Endometrial microvascular endothelial cells (primary cell): Measurements from ENCODE around the gene IFIT3. TPM values are rescaled to one million over a fixed set of nuclear protein-coding genes. Genes with fewer than 3 reads are reported as not detected.
"Not testable (repeated sequence)": the region's sequence is repeated elsewhere in the genome, so short reads cannot be mapped to it uniquely, and the experiment has no call there.

ENCODE experiments used
- in situ Hi-C: cut with HindIII; loops from 2 replicates; pipeline ENCODE4 v1.10.0; 2017; ENCODE audit warnings: low sequenced_read_pairs, low pct_unique_long_range_greater_than_20kb; ENCODE audit errors: inconsistent ontology term
- total RNA-seq: library from RNA; depleted of rRNA; stranded (reverse); fragments of >200 nt; gene quantifications from one replicate; pipeline ENCODE4 v1.2.3, GENCODE V29; 2015; ENCODE audit errors: inconsistent ontology term

Gene IFIT3
- total RNA-seq, 1 donor from 2014 or later: 20.9 TPM

DNA sequence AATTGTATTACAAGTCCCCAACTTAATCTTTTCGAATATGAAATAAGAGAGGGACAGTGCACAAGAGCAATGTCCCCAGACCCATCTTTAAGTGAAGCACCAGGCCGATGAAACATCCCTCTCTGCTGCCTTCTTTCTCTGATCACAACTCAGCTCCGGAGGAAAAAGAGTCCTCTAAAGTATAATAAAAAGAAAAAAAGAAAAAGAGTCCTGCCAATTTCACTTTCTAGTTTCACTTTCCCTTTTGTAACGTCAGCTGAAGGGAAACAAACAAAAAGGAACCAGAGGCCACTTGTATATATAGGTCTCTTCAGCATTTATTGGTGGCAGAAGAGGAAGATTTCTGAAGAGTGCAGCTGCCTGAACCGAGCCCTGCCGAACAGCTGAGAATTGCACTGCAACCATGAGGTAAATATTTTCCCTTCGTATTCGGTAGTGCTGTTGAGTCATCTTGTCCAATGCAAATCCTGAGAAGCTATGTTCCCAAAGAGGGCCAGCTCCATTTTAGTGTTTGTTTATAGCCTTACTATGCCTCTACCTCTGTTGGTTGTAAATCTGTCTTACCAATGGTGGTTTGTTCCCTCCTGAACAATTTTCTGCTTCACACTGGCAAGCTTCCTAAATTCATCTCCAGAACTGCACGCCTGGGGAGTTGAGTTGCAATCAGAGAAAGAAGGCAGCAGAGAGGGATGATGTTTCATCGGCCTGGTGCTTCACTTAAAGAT lies 25.9 kb upstream of the IFIT3 start, which contains the start of gene IFIT2:
TSS of gene IFIT2 (plus strand) at position 326 of the 725 bp plus-strand sequence. CDS start at position 404, 78 bp downstream.
- in situ Hi-C loops: no loop called here

DNA sequence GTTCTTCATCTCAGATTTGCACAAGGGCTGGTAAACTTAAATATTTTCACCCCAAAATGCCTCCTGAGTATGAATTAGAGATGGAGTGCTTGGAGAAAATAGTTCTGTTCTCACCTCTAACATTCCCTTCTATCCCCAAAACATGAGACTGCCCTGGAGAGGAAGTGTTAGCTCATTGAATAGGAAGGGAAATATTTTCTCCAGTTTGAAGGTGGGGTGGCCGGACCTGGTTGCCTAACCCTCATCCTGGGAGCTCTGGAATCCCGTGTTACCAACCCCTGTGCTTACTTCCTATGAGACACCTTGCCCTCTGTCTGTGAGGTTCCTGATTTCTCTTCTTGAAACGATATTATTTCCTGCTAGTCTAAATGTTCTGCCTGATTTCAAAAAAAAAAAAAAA lies 25.2 kb upstream of the IFIT3 start:
- in situ Hi-C loops: no loop called here

DNA sequence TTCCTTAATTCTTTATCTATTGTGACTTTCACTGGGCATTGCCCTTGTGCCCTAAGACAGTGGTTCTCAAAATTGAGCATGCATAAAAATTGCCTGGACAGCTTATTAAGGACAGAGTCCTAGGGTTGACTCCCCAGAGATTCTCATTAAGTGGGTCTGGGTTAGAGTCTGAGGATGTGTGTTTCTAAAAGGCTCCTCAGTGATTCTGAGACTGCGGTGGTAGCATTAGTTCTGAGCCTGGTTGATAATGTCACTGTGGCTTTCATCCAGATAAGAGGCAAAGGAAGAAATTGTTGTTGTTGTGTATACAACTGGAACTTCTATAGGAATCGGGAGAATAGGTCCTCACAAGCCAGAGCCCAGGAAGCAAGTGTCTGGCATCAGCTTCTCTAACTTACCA lies 24.6 kb upstream of the IFIT3 start:
- in situ Hi-C loops: no loop called here

- in situ Hi-C loops: no loop called here
Observed at GRCh38 chr10:89304026-89304425, 23.8 kb upstream of the IFIT3 start.

DNA sequence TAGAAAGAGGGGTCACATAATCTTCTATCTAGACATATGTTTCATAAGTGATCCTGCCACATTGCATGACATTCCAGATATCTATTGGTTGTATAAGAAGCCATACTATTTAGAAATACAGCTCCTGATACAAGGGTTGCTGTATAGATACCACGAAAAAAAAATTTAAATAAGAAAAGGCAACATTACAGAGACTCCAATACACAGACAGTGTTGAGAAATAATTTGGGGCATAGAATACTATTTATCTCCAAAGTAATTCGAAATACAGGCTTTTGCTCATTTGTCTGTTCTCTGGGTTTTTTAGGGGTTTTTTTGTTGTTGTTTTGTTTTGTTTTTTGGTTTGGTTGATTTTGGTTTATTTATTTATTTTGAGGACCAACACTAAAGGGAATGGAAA lies 23.4 kb upstream of the IFIT3 start:
- in situ Hi-C loops: no loop called here

GRCh38 chr10:89304925-89305324 lies 22.9 kb upstream of the IFIT3 start:
- in situ Hi-C loops: no loop called here

- in situ Hi-C loops: no loop called here
Observed at GRCh38 chr10:89305766-89306433, 21.9 kb upstream of the IFIT3 start.

GRCh38 chr10:89306434-89307268 lies 21.1 kb upstream of the IFIT3 start:
- in situ Hi-C loops: no loop called here

- in situ Hi-C loops: no loop called here
Observed at GRCh38 chr10:89307269-89307577, 20.6 kb upstream of the IFIT3 start.

- in situ Hi-C loops: no loop called here
Observed at GRCh38 chr10:89308266-89308665, 19.5 kb upstream of the IFIT3 start.

DNA sequence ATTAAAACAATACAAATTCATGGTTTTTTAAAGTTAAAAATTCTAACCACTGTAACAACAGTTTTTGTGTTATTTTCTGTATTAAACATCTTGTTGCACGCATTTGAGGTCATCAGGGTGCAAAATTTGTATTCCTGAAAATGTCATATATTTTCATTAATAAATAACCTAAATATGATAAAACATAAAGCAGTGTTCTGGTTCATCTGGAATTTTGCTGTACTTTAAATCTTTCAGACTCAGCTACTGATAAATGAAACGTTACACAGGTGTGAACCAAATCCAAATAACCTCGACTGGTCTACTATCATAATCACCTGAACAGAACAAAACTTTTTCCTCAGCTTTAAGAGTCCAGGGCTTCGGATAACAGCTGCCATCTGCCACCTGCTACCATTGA lies 19.1 kb upstream of the IFIT3 start:
- in situ Hi-C loops: no loop called here

DNA sequence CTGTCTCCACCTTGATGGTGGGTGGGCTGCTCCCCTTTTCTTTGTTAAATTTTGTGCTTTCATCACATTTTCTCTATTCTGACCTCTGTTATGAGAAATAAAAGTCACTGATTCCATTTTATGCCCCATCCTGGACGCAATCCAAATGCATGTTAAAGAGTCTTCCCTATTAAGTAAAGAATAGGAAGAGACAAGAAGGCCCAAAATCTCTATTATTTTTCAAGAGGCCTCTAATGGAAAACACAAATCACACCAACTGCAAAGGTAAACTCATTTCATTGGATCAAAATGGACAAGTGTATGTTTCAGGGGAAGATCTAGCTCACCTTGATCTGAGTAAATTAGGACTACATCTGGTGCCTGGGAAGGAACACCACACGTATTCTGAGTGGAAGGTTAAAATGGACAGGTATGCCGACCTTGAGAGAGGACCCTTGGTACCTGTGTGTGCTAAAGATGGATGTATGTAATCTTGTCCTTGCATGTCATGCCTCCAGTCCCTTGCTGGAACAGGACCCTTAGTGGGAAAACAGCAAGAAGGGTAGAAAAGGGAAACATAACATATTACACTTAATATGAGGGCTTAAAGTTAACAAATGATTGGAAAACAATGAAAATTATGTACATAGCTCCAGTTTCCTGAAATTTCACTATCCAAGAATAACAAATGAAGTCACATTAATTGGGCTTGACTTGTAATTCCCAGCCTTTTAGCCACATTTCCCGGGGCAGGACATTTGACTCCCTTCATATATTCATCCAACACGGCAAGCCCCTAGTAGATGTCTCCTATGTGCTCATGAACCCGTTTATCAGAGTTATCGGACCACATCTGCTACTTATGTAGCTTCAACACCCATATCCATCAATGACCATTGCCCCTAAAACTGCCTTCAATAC lies 18.4 kb upstream of the IFIT3 start:
- in situ Hi-C loops: no loop called here

DNA sequence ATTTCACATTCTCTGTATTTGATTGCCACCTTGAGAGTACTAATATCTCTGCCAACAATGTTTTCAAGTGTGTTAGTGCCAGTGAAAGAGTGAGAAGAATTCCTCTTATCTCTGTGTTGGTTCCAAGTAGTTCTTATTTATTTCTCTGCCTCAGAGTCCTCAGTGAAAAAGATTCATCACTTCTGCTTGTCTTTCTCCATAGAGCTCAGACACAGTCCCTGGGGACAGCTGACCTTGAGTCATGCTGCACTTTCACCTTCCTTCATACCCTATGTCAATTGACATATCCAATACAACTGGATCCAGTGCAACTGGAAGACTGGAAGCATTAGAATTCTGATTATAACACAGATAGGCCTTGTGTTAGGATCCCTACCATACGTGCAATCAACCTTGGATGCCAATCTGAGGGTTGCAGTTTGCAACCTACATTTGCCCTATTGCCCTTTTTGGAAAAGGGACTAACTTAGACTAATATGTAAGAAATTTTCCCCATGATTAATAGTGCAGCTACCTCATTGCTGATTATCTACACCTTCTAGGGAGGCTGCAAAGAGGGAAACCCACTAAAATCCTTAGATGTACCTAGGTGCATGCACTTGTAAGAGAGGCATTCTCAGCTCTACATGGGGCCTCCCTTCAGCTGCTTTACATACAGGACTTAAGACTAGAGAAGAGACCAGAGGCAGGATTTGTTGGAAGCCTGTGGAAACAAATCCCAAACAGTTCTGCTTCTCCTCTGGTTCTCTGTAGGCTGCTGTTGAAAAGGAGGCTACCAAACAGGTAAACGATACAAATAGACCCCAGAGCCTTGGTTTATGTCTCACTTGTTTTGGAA lies 17.5 kb upstream of the IFIT3 start:
- in situ Hi-C loops: no loop called here

DNA sequence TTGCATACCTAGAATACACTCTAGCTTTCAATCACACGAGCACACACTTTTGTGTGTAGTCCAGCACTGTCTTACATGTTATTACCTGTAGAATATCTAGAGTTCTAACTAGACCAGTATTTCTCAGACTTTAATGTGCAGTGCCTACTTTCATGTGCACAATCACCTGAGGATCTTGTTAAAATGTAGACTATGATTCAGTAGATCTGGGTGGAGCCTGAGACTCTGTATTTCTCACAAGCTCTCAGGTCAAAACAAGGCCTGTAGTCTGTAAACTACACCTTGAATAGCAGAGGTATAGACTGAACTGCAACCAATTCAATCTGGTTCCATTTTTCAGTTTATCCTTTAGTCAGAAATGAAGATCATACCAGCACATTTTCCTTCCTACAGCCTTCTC lies 14.8 kb upstream of the IFIT3 start:
- in situ Hi-C loops: no loop called here

DNA sequence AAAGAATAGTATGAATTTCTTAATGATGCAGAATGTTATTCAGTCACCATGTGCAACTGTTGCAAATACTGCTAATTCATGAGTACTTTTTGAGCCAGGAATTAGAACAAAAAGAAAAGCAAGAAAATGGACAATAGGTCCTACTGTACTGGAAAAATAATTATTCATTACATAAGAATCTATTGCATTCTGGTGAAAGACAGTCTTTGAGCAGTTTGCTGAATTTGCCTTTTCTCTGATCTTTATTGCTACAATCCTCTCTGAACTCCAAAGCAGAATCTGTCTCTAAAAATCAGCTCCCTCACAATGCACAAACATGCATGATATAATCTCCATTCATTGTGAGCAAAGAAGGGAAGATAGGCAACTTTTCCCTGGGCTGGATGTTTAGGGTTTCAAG lies 13.1 kb upstream of the IFIT3 start:
- in situ Hi-C loops: no loop called here

GRCh38 chr10:89318047-89318446 lies 9.8 kb upstream of the IFIT3 start:
- in situ Hi-C loops: not testable (repeated sequence)

DNA sequence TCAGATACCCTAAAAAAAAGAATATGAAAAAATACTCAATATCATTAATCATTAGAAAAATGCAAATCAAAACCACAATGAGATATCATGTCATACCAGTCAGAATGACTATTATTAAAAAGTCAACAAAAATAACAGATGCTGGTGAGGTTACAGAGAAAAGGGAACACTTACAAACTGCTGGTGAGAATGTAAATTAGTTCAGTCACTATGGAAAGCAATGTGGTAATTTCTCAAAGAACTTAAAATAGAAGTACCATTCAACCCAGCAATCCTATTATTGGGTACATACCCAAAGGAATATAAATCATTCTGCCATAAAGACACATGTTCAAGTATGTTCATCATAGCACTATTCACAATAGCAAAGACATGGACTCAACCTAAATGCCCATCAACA lies 2.7 kb upstream of the IFIT3 start:
- in situ Hi-C loops: not testable (repeated sequence)

DNA sequence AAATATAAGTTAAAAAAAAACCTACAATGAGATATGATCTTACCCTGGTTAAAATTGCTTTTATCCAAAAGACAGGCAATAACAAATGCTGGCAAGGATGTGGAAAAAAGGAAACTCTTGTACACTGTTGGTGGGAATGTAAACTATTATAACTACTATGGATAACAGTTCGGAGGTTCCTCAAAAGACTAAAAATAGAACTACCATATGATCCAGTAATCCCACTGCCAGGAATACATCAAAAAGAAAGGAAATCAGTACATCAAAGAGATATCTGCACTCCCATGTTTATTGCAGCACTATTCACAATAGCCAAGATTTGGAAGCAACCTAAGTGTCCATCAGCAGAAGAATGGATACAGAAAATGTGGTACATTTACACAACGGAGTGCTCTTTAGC lies 1.9 kb upstream of the IFIT3 start:
- in situ Hi-C loops: not testable (repeated sequence)
